OCI-LY1 (cell line): ENCODE measurements around the gene INSR.

Source experiments
- EZH2 ChIP-seq: fragments of 200-600 bp; sonication (generic), shearing (Covaris generic); IDR thresholded peaks from 2 replicates; pipeline ENCODE4 v1.8.0; 2017; ENCODE audit warnings: borderline replicate concordance, mixed run types, mild to moderate bottlenecking, antibody characterized with exemption, low read length, moderate library complexity, mixed read lengths
- TF ChIP-seq, protein P1 (sequence below): fragments of 200-600 bp; sonication (generic), shearing (Covaris generic); IDR thresholded peaks from 2 replicates; pipeline ENCODE4 v1.5.1; 2017; ENCODE audit warnings: mild to moderate bottlenecking, antibody characterized with exemption, low read length, moderate library complexity, mixed read lengths

DNA sequence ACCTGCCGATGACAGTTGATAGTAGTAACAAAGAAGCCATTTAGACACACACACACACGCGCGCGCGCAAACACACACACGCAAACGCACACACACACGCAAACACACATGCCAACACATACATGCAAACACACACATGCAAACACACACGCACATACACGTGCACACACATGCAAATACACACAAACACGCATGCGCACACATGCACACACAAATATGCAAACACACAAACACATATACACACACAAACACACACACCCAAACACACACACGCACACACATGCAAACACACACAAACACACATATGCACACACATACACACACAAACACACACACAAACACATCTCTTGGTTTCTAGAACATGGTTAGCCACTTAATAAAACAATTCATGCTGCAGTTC lies 174.6 kb downstream of the INSR start:
- TF ChIP-seq, protein P1, sequence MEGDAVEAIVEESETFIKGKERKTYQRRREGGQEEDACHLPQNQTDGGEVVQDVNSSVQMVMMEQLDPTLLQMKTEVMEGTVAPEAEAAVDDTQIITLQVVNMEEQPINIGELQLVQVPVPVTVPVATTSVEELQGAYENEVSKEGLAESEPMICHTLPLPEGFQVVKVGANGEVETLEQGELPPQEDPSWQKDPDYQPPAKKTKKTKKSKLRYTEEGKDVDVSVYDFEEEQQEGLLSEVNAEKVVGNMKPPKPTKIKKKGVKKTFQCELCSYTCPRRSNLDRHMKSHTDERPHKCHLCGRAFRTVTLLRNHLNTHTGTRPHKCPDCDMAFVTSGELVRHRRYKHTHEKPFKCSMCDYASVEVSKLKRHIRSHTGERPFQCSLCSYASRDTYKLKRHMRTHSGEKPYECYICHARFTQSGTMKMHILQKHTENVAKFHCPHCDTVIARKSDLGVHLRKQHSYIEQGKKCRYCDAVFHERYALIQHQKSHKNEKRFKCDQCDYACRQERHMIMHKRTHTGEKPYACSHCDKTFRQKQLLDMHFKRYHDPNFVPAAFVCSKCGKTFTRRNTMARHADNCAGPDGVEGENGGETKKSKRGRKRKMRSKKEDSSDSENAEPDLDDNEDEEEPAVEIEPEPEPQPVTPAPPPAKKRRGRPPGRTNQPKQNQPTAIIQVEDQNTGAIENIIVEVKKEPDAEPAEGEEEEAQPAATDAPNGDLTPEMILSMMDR, result no peak
- no peak for TF ChIP-seq EZH2
